ENCODE results near the gene EGFLAM. TPM values are rescaled to one million over a fixed set of nuclear protein-coding genes. Genes with fewer than 3 reads are reported as not detected.

Gene EGFLAM
- total and polyA plus RNA-seq, 9 of the 15 experiments (the other 6 are each of a cell fraction or from before 2014, with no cell fraction given) = 0.09 to 2.5 (median 1.0) TPM

DNA sequence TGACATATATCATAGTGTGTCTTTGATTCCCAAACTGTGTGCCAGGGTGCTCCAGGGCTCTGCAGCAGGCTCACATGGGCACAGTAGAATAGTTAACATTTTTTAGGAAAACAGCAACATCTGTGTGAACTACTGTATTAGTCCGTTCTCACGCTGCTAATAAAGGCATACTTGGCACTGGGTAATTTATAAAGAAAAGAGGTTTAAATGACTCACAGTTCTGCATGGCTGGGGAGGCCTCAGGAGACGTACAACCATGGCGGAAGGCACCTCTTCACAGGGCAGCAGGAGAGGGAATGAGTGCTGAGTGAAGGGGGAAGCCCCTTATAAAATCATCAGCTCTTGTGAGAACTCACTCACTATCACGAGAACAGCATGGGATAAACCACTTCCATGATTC, 82.7 kb downstream of the EGFLAM start:
- in situ Hi-C loops (cut with MboI) = no loop called here
- 3% methylated on average over 5 of the region's 5 CpGs for WGBS (ENCODE audit: insufficient coverage, low coverage, missing lambda C conversion rate)
- Histone ChIP-seq H3K4me2 (ENCODE audit: insufficient read depth, low read length) (no peak overlapping the region), H4K20me1 (replicated peaks; ENCODE audit: control insufficient read depth, insufficient read depth, low read length) (no peaks in the 10 kb centered on the region), H3K4me1 (replicated peaks in 1 of 2; ENCODE audit: control insufficient read depth in 2 of 2, insufficient read depth in 2 of 2, low read length in 2 of 2) (no peaks in the 10 kb centered on the region; a peak in 1 of 5 replicates), H3K9ac (ENCODE audit: insufficient read depth in 1 of 2, low read depth in 2 of 2, low read length in 2 of 2) (no peak overlapping the region), H3K79me2 (ENCODE audit: control insufficient read depth, insufficient read depth, low read length) (no peaks in the 10 kb centered on the region), H3K27ac (ENCODE audit: extremely low read depth, low read depth, low read length) (no peak overlapping the region), H3K9me1 (ENCODE audit: control insufficient read depth, insufficient read depth, low read length) (no peaks in the 10 kb centered on the region), H3K4me3 (no peak overlapping the region), H2AFZ (ENCODE audit: low read depth, low read length) (no peak overlapping the region), H3K27me3 (ENCODE audit: control insufficient read depth in 2 of 2, insufficient read depth in 2 of 2, low read length in 2 of 2) (peaks cover 2 to 11% of the 10 kb centered on the region in 2 experiments; a peak in 4 of 5 replicates), H3K36me3 (ENCODE audit: control insufficient read depth, insufficient read depth, low read length) (no peaks in the 10 kb centered on the region), H3K9me3 (replicated peaks; ENCODE audit: control insufficient read depth, insufficient read depth, low read depth, low read length) (no peaks in the 10 kb centered on the region)
- CTCF ChIA-PET (ENCODE audit: low intra/inter-chr PET ratio) = no interaction called here
- ATAC-seq (no peak), FAIRE-seq (no peak), DNase-seq (ENCODE audit: extremely low read depth in 1 of 4, low spot score in 3 of 4) (no peak)
- BruUV-seq (replicated peaks) = no TSS peak
- intact Hi-C loops (cut with micrococcal nuclease) = no loop called here
- POLR2A ChIA-PET = no interaction called here
- TF ChIP-seq ZFPM2 (CRISPR knock-in tag; IDR thresholded peaks at IDR 0.05) (no peak), ELF4 (CRISPR knock-in tag; IDR thresholded peaks at IDR 0.05) (no peak), ZNF3 (CRISPR knock-in tag; IDR thresholded peaks at IDR 0.05) (no peak), ZC3H11A (IDR thresholded peaks at IDR 0.05; ENCODE audit: low read depth, low read length) (no peak), E2F3 (CRISPR knock-in tag; IDR thresholded peaks at IDR 0.05) (no peak), E2F1 (CRISPR knock-in tag; IDR thresholded peaks at IDR 0.05) (no peak), SP2 (IDR thresholded peaks at IDR 0.05; ENCODE audit: extremely low read depth, low read depth, low read length, poor library complexity, severe bottlenecking) (no peak), HES1 (IDR thresholded peaks at IDR 0.05; ENCODE audit: low read depth) (no peak), CREM (IDR thresholded peaks at IDR 0.05; ENCODE audit: low read depth) (no peak), RBFOX2 (IDR thresholded peaks at IDR 0.05; ENCODE audit: low read depth, low read length) (no peak), WHSC1 (IDR thresholded peaks at IDR 0.05; ENCODE audit: low read length) (no peak), TRIM24 (IDR thresholded peaks at IDR 0.05) (no peak), FUS (optimal IDR thresholded peaks at IDR 0.05; ENCODE audit: low read depth, low read length) (no peak), RAD21 (CRISPR knock-in tag; conservative IDR thresholded peaks at IDR 0.05 in 1 of 2, IDR thresholded peaks at IDR 0.05 in 1 of 2) (no peak), ATF4 (CRISPR knock-in tag; IDR thresholded peaks at IDR 0.05) (no peak), KDM5B (IDR thresholded peaks at IDR 0.05; ENCODE audit: insufficient replicate concordance, low read depth, low read length) (no peak), ZNF277 (CRISPR knock-in tag; IDR thresholded peaks at IDR 0.05; ENCODE audit: borderline replicate concordance) (no peak)
- TF ChIP-seq, protein P1, sequence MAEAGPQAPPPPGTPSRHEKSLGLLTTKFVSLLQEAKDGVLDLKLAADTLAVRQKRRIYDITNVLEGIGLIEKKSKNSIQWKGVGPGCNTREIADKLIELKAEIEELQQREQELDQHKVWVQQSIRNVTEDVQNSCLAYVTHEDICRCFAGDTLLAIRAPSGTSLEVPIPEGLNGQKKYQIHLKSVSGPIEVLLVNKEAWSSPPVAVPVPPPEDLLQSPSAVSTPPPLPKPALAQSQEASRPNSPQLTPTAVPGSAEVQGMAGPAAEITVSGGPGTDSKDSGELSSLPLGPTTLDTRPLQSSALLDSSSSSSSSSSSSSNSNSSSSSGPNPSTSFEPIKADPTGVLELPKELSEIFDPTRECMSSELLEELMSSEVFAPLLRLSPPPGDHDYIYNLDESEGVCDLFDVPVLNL (CRISPR knock-in tag; IDR thresholded peaks at IDR 0.05; ENCODE audit: low read depth) = no peak

Data from K562 (cell line).